ENCODE measurements around the gene TLE4. TPM values are rescaled to one million over a fixed set of nuclear protein-coding genes. Genes with fewer than 3 reads are reported as not detected.
A peak's percentile ranks its signal among the peaks of the same experiment; 100 is the strongest.

TLE4 gene
- total RNA-seq, 1 donor from 2014 or later, result 98.5 TPM

DNA sequence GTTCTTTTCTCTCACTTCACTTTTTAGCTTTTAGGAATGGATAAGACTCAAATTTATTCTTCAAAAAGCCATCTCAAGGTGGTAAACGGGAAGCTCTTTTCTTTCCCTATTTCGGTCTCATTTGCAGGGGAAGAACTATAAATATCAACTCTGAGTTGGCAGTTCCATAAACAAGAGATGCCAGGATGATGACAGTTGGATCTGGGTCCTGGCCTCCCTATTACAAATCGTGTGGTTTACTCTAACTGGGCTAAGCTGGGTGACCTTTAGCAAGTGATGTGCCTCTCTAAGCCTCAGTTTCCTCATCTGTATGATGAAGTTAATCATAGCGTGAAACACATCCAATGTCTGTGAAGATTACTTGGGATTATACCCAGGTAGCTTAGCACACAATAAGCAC lies 44.2 kb downstream of the TLE4 start:
- DNase-seq (ENCODE audit: low read depth) (no peak), FAIRE-seq (no peak)
- H3K36me3 Mint-ChIP-seq (ENCODE audit: low read depth, unreplicated experiment), result peaks cover 2% of the 10 kb centered on the region
- Histone ChIP-seq H3K4me2 (ENCODE audit: low read length) (peak overlapping the region; percentile 4), H3K27ac (ENCODE audit: low read depth, low read length) (no peak overlapping the region), H3K27me3 (ENCODE audit: insufficient read depth, low read length) (no peaks in the 10 kb centered on the region), H2AFZ (ENCODE audit: low read depth, low read length) (no peak overlapping the region), H3K79me2 (ENCODE audit: insufficient read depth, low read length) (peaks cover 83% of the 10 kb centered on the region), H3K9me3 (ENCODE audit: insufficient read depth, low read depth, low read length) (no peaks in the 10 kb centered on the region), H3K4me3 (ENCODE audit: insufficient read depth, low read depth, low read length) (no peak overlapping the region), H3K36me3 (ENCODE audit: insufficient read depth, low read length) (no peaks in the 10 kb centered on the region), H3K9ac (ENCODE audit: low read length) (no peak overlapping the region), H3K4me1 (ENCODE audit: insufficient read depth, low read length) (peaks cover 16% of the 10 kb centered on the region), H4K20me1 (ENCODE audit: insufficient read depth, low read length) (peaks cover 33% of the 10 kb centered on the region)
- H3K4me3 Mint-ChIP-seq (ENCODE audit: unreplicated experiment), result no peak overlapping the region
- no peak overlapping the region for H3K27ac Mint-ChIP-seq (ENCODE audit: unreplicated experiment)
- TF ChIP-seq EZH2 (IDR thresholded peaks at IDR 0.05; ENCODE audit: insufficient read depth, low read length), result no peak
- TF ChIP-seq, protein P1, sequence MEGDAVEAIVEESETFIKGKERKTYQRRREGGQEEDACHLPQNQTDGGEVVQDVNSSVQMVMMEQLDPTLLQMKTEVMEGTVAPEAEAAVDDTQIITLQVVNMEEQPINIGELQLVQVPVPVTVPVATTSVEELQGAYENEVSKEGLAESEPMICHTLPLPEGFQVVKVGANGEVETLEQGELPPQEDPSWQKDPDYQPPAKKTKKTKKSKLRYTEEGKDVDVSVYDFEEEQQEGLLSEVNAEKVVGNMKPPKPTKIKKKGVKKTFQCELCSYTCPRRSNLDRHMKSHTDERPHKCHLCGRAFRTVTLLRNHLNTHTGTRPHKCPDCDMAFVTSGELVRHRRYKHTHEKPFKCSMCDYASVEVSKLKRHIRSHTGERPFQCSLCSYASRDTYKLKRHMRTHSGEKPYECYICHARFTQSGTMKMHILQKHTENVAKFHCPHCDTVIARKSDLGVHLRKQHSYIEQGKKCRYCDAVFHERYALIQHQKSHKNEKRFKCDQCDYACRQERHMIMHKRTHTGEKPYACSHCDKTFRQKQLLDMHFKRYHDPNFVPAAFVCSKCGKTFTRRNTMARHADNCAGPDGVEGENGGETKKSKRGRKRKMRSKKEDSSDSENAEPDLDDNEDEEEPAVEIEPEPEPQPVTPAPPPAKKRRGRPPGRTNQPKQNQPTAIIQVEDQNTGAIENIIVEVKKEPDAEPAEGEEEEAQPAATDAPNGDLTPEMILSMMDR (IDR thresholded peaks at IDR 0.05; ENCODE audit: insufficient read depth, low read depth, low read length), result no peak
- peaks cover 42% of the 10 kb centered on the region for H3K4me1 Mint-ChIP-seq (ENCODE audit: low read depth, unreplicated experiment)
- H3K9me3 Mint-ChIP-seq (ENCODE audit: unreplicated experiment), result no peaks in the 10 kb centered on the region
- H3K27me3 Mint-ChIP-seq (ENCODE audit: low read depth, unreplicated experiment), result no peaks in the 10 kb centered on the region

DNA sequence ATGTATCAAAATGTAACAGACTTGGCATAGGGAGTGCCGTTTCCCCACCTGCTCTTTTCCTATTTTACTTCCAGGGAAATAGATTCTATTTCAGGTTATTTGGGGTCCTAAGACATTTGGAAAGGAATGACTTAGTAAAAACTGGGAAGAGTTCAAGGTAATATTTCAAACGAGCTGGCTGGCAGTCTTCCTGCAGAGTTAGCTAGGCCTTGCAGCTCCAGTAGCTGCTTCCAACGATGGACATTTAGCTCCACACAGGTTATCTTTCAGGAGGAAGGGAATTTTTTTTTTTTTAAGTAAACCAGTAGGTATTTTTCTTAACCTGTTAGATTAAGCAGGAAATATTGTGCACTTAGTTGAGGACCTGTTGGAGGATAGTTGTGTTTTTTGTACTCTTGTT lies 45.2 kb downstream of the TLE4 start:
- Mint-ChIP-seq H3K27ac (ENCODE audit: unreplicated experiment) (no peak overlapping the region), H3K4me3 (ENCODE audit: unreplicated experiment) (no peak overlapping the region), H3K4me1 (ENCODE audit: low read depth, unreplicated experiment) (peaks cover 35% of the 10 kb centered on the region), H3K36me3 (ENCODE audit: low read depth, unreplicated experiment) (peaks cover 2% of the 10 kb centered on the region), H3K9me3 (ENCODE audit: unreplicated experiment) (no peaks in the 10 kb centered on the region), H3K27me3 (ENCODE audit: low read depth, unreplicated experiment) (no peaks in the 10 kb centered on the region)
- Histone ChIP-seq H4K20me1 (ENCODE audit: insufficient read depth, low read length) (peaks cover 42% of the 10 kb centered on the region), H2AFZ (ENCODE audit: low read depth, low read length) (no peak overlapping the region), H3K36me3 (ENCODE audit: insufficient read depth, low read length) (no peaks in the 10 kb centered on the region), H3K79me2 (ENCODE audit: insufficient read depth, low read length) (peaks cover 93% of the 10 kb centered on the region), H3K9me3 (ENCODE audit: insufficient read depth, low read depth, low read length) (no peaks in the 10 kb centered on the region), H3K4me1 (ENCODE audit: insufficient read depth, low read length) (peaks cover 7% of the 10 kb centered on the region), H3K27ac (ENCODE audit: low read depth, low read length) (no peak overlapping the region), H3K4me2 (ENCODE audit: low read length) (no peak overlapping the region), H3K9ac (ENCODE audit: low read length) (no peak overlapping the region), H3K4me3 (ENCODE audit: insufficient read depth, low read depth, low read length) (no peak overlapping the region), H3K27me3 (ENCODE audit: insufficient read depth, low read length) (no peaks in the 10 kb centered on the region)
- DNase-seq (ENCODE audit: low read depth) (no peak), FAIRE-seq (peak; percentile 5)
- TF ChIP-seq, protein P1 (IDR thresholded peaks at IDR 0.05; ENCODE audit: insufficient read depth, low read depth, low read length), result no peak
- TF ChIP-seq EZH2 (IDR thresholded peaks at IDR 0.05; ENCODE audit: insufficient read depth, low read length), result no peak

DNA sequence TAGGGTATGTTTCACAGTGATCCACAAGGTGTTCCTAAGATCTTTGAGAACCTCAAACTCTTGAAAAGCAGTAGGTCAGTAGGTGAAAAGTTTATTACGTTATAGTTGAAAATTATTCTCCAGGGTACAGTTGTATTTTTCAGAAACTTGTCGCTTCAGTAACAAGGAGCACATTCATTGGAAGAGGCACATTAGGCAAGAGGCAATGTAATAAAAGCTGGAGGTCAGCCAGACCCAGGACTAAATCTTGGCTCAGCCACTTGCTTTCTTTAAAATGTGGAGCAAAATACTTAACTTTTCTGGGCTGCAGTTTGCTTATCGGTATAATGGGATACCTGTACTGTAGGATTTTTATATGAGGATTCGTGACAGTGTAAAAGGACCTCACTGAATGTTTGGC lies 45.6 kb downstream of the TLE4 start:
- Histone ChIP-seq H3K27ac (ENCODE audit: low read depth, low read length) (no peak overlapping the region), H3K36me3 (ENCODE audit: insufficient read depth, low read length) (no peaks in the 10 kb centered on the region), H3K4me2 (ENCODE audit: low read length) (no peak overlapping the region), H3K9ac (ENCODE audit: low read length) (no peak overlapping the region), H3K4me3 (ENCODE audit: insufficient read depth, low read depth, low read length) (no peak overlapping the region), H3K27me3 (ENCODE audit: insufficient read depth, low read length) (no peaks in the 10 kb centered on the region), H3K9me3 (ENCODE audit: insufficient read depth, low read depth, low read length) (no peaks in the 10 kb centered on the region), H4K20me1 (ENCODE audit: insufficient read depth, low read length) (peaks cover 46% of the 10 kb centered on the region), H2AFZ (ENCODE audit: low read depth, low read length) (no peak overlapping the region), H3K79me2 (ENCODE audit: insufficient read depth, low read length) (peaks cover 93% of the 10 kb centered on the region), H3K4me1 (ENCODE audit: insufficient read depth, low read length) (peaks cover 2% of the 10 kb centered on the region)
- Mint-ChIP-seq H3K4me3 (ENCODE audit: unreplicated experiment) (no peak overlapping the region), H3K27ac (ENCODE audit: unreplicated experiment) (no peak overlapping the region), H3K36me3 (ENCODE audit: low read depth, unreplicated experiment) (peaks cover 6% of the 10 kb centered on the region), H3K27me3 (ENCODE audit: low read depth, unreplicated experiment) (no peaks in the 10 kb centered on the region), H3K4me1 (ENCODE audit: low read depth, unreplicated experiment) (peaks cover 35% of the 10 kb centered on the region), H3K9me3 (ENCODE audit: unreplicated experiment) (no peaks in the 10 kb centered on the region)
- TF ChIP-seq, protein P1 (IDR thresholded peaks at IDR 0.05; ENCODE audit: insufficient read depth, low read depth, low read length), result no peak
- FAIRE-seq (no peak), DNase-seq (ENCODE audit: low read depth) (peak; percentile 57)
